GM21786 (cell line): Measurements from ENCODE around the gene PHKG2.
A peak's percentile ranks its signal among the peaks of the same experiment; 100 is the strongest.

Source experiments
- ATAC-seq: cut with Tn5 transposase; IDR thresholded peaks from one replicate; pipeline ENCODE4 v1.9.1; 2021; ENCODE audit not compliant: unreplicated experiment

The PHKG2 gene

DNA sequence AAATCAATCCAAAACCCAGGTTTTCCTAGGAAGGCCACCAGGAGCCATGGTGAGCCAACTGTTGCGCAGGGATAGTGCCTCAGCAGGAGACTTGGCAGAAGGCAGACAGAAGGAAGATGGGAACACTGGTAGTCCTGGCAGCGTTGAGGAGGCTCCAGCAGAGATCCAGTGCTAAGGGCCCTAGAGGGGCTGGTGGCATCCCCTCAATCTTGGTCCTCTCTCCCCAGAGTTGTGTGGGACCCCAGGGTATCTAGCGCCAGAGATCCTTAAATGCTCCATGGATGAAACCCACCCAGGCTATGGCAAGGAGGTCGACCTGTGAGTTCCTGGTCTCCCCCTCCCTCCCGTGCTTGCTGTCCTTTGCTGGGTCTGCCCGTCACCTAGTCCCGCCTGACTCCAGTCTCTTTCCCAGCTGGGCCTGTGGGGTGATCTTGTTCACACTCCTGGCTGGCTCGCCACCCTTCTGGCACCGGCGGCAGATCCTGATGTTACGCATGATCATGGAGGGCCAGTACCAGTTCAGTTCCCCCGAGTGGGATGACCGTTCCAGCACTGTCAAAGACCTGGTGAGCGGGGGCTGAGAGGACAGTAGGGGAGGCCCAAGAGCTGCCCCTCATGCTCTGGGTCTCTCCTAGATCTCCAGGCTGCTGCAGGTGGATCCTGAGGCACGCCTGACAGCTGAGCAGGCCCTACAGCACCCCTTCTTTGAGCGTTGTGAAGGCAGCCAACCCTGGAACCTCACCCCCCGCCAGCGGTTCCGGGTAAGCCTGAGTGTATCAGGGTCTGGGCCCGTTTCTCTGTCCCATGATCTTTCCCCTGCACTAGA is 7.9 kb downstream of the PHKG2 start:
- ATAC-seq, result no peak

DNA sequence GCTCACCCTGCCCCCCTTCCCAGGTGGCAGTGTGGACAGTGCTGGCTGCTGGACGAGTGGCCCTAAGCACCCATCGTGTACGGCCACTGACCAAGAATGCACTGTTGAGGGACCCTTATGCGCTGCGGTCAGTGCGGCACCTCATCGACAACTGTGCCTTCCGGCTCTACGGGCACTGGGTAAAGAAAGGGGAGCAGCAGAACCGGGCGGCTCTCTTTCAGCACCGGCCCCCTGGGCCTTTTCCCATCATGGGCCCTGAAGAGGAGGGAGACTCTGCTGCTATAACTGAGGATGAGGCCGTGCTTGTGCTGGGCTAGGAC is 8.5 kb downstream of the PHKG2 start:
- no peak for ATAC-seq

- ATAC-seq, result no peak
Observed at GRCh38 chr16:30757316-30757715, 9.1 kb downstream of the PHKG2 start.

DNA sequence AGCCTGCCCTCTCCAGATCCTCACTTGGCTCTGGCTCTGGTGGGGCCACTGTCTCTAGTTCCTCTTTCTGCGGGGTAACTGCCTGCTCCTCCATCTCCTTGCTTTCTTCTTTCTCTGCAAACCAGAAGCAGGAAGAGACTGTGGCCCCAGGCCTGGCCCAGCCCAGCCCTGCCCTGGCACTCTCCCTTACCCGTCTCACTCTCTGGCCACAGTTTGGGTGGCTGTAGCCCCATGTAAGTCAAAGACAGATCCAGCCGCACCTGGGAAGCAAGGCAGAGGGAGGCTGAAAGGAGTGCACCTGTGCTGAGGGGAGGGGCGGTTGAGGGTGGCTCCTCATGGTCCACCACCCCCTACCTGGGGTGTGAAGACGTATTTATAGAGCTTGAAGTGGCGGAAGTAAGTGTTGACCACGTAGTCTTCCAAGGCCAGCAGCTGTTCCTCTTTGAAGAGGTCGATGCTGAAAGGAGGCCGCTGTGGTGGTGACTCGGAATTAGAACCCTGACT is 10.8 kb downstream of the PHKG2 start:
- ATAC-seq, result no peak

DNA sequence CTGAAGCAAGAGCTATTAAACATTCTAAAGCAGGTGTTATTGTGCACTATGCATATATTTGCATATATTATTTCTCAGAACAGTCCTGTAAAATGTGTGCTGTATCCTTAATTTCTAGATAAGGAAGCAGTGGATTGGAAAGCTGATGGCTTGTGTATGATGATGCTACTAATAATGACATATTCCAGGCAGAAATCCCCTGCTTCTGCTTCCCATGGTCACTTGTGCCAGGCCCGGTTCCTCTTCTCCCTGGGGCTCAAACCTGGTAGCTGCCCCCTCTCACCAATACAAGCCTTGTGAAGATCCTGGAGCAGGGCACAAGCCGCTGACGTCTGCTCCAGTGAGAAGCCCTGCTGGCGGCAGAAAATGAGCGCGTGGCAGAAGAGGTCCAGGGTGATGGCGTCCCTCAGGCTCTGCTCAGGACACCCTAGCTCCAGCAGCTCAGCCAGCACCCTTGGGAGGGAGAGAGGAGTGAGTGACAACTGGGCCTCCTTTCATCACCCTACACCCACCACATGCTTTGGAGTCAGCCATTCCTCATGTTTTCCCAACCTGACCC is 11.9 kb downstream of the PHKG2 start:
- ATAC-seq, result no peak

DNA sequence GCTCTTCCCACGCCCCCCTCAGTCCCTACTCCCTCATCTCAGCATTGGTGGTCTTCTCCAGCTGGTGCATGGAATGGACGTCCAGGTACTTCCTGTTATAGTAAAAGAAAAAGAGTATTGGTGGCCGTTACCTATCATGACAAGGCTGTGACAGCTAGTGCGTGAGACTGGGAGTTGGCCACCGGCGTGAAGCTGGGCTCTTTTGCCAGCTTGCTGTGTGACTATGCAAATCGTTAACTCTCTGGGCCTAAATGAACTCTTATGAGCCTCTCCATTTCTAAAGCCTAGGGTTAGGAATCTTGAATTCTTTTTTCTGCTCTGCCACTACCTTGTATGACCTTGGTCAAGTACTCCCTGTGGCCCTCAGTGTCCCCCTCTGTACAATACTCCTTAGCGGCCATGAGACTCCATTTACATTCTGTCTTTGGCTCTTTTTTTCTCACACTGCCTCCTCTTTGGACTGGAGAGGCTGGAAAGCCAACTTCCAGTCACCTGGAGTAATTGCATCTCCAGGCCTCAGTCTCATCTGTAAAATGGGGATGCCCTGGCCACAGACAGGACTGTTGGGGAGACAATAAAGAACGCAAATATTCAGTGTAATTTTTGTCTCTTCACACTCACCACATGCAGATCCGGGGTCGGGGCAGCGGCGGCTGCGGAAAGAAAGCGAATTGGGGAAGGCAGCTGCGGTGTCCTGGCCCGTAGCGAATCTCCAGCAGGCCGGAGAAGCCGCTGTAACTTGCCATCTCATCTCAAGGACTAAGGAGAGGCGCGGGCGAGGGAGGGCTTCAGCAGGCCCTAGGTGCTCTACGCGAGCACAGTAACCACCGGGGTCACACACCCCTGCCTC is 12.6 kb downstream of the PHKG2 start:
- ATAC-seq, result no peak

DNA sequence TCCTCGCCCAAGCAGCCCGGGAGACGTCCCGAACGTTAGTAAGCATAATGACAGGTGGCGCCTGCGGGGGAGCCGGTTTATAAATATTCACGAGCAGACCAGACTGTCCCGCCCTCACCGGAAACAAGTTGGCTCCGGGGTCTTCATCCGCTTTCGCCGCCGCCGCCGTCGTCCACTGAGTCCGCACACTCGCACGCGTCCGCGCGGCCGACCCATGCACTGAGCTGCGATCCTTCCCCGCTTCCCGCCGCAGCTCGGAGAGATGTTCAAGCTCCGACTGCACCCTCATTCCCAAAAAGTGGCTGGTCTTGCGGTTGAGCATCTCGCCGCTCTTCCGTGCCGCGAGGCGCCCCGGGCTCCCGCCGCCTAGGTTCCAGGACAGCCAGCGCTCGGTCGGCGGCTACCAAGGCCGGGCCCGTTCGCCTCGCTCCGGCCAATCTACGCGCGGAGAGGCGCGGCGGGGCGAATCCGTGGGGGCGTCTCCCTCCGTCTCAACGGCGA is 13.3 kb downstream of the PHKG2 start:
- ATAC-seq, result peak; percentile 6

- ATAC-seq, result peak; percentile 86
Observed at GRCh38 chr16:30761928-30762902, 14.0 kb downstream of the PHKG2 start, which contains the start of the genes CFAP119 and RNF40. CFAP119 (minus strand) TSS chr16:30762062; CDS start chr16:30761748, 314 bp downstream. RNF40 (plus strand) TSS chr16:30762322; CDS start chr16:30762546, 224 bp downstream.

- ATAC-seq, result no peak
Observed at GRCh38 chr16:30762991-30763725, 14.9 kb downstream of the PHKG2 start.

GRCh38 chr16:30764086-30764485 is 15.9 kb downstream of the PHKG2 start:
- ATAC-seq, result no peak

DNA sequence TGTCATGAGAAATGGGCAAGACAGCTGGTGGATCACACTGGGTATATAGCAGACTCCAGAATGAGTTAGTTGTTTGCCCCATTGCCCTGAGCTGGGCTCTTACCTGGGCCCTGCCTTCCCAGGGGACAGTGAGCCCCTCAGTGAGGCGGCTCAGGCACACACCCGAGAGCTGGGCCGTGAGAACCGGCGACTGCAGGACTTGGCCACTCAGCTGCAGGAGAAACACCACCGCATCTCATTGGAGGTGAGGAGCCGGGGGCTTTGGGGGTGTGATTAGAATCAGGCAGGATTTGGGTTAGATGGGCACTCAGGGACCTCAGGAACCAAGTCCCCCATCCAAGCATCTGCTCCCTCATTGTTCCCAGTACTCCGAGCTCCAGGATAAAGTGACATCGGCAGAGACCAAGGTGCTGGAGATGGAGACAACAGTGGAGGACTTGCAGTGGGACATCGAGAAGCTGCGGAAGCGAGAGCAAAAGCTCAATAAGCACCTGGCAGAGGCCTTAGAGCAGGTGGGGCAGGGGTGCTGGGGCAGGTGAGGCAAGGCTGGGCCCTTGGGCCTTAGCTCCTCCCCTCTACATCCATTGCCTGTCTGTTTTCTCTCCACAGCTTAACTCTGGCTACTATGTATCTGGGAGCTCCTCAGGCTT is 16.7 kb downstream of the PHKG2 start:
- ATAC-seq, result no peak

DNA sequence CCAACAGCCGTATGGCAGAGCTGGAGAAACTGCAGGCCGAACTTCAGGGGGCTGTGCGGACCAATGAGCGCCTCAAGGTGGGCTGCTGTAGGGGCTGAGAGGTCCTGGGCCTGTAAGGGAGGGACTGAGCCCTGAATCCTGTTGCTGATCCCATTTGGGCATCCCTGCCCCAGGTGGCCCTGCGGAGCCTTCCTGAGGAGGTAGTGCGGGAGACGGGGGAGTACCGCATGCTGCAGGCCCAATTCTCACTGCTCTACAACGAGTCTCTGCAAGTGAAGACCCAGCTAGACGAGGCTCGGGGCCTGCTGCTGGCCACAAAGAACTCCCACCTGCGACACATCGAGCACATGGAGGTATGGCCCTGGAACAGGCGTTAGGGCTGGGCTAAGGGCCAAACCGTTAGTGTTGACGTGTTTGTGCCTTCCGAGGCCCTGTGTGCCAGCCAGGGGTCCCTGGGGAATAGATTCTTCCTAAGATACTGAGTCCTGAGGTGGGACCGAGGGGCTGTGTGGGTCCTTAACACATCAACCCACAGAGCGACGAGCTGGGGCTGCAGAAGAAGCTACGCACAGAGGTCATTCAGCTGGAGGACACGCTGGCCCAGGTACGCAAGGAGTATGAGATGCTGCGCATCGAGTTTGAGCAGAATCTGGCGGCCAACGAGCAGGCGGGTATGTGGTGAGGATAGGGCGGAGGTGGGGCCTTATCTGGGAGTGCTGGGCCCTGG is 18.1 kb downstream of the PHKG2 start:
- no peak for ATAC-seq

DNA sequence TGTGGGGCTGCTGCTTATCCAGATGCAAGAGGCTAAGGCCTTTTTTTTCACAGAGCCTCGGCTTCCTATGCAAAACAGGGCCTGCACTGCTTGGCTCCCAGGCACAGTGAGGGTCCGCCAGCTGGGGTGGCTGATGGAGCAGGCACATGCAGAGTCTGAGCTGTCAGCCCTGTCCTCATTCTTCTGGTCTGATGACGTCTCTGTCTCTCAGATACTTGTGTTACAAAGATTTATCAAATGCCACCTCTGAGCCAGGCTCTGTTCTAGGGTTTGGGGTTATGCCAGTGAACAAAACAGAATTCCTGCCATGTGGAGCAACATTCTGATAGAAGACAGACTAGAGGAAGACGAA is 18.7 kb downstream of the PHKG2 start:
- no peak for ATAC-seq

DNA sequence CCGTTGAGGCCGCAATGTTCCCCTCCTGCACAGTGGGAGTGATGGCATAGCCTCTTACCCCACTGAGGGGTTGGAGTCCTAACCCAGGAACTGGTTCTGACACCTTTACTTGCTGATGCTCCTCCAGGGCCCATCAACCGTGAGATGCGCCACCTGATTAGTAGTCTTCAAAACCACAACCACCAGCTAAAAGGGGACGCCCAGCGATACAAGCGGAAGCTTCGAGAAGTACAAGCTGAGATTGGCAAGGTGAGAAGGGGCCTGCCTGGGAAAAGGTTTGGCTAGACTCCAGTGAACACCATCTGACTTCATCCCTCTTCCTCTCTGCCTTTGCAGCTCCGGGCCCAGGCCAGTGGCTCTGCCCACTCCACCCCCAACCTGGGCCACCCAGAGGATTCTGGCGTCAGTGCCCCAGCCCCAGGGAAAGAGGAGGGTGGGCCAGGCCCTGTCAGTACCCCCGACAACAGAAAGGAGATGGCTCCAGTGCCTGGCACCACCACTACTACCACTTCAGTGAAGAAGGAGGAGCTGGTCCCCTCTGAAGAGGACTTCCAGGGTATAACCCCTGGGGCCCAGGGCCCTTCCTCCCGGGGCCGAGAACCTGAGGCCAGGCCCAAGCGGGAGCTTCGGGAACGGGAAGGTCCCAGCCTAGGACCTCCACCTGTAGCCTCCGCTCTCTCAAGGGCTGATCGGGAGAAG is 19.7 kb downstream of the PHKG2 start:
- ATAC-seq, result no peak

DNA sequence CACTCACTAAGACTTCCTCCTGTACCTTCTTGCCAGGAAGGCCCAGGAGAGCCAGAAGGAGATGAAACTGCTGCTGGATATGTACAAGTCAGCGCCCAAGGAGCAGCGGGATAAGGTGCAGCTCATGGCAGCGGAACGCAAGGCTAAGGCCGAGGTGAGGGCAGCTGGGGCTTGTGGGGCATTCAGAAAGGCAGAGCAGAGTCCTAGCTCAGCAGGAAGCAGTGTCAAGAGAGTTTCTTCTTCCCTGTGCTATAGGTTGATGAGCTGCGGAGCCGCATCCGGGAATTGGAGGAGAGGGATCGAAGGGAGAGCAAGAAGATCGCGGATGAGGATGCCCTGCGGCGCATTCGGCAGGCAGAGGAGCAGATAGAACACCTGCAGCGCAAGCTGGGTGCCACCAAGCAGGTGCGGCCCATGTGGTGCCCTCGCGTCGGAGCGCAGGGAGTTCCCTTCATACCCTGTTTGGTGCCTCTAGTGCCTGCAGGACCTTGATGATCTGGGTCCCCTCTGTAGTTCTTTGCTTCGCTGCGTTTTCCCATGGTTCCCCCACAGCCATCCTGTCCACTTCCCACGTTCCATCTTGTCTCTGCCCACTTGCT is 20.5 kb downstream of the PHKG2 start:
- no peak for ATAC-seq

DNA sequence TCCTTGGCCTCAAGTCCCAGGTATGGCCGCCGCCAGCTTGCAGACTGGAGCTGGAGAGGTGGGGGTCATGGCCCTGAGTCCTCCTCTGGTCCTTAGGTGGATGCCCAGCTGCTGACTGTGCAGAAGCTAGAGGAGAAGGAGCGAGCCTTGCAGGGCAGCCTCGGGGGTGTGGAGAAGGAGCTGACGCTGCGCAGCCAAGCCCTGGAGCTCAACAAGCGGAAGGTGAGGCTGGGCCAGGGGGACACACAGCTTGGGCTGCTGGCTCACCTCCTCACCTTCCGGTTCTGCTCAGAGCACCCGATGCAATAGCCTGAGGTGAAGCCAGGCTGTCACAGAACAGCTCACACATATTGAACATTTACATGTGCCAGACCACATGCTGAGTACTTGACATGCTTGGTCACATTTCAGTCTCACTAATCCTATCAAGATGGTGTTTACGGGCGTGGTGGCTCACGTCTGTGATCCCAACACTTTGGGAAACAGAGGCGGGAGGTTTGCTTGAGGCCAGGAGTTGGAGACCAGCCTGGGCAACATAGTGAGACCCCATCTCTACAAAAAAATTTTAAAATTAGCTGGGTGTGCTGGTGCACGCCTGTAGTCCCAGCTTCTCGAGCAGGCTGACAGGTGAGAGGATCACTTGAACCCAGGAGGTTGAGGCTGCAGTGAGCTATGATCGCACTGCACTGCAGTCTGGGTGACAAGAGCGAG is 21.3 kb downstream of the PHKG2 start:
- no peak for ATAC-seq

GRCh38 chr16:30771726-30772125 is 23.5 kb downstream of the PHKG2 start:
- ATAC-seq, result no peak
